ENCODE results near the gene E2F6.
A peak's percentile ranks its signal among the peaks of the same experiment; 100 is the strongest.

The E2F6 gene, protein sequence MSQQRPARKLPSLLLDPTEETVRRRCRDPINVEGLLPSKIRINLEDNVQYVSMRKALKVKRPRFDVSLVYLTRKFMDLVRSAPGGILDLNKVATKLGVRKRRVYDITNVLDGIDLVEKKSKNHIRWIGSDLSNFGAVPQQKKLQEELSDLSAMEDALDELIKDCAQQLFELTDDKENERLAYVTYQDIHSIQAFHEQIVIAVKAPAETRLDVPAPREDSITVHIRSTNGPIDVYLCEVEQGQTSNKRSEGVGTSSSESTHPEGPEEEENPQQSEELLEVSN

DNA sequence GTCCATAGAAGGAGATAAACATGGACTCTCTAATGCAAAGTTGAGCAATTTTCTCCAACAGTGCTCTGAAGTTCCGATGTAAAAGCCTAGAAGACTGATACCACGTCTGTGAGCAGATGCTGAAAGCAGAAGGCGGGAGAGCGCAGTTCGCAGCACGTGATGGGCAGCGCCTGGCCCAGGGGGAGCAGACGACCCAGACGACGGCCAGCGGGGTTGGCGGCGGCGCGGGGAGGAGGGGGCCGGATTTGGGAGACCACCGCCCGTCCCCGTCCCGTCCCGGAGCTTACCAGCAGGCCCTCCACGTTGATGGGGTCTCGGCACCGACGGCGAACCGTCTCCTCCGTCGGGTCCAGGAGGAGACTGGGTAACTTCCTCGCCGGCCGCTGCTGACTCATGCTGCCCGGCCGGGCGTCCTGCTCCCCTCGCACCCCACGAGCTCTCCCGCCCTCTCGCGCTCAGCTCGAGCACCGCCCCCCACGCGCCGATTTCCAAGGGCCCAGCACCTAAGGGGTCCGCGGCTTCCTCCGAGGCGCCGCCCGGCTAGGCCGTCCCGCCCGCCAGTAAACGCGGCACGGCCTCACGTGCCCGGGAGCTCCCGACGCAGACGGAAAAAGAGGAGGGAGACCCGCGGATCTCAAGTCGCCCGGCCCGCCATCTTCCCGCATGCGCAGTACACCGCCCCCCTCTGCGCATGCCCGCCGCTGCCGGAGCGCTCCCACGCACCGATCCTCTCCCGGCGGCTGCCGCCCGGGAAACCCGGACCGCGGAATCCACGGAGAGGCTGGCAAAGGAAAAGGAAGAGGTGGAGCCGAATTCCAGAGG, at the start of gene E2F6:
Gene E2F6, minus strand, starts transcription at position 677 of the 822 bp plus-strand sequence. Its CDS starts 282 bp downstream, at position 395.
- H3K9me3 Mint-ChIP-seq: no peaks in the 10 kb centered on the region

DNA sequence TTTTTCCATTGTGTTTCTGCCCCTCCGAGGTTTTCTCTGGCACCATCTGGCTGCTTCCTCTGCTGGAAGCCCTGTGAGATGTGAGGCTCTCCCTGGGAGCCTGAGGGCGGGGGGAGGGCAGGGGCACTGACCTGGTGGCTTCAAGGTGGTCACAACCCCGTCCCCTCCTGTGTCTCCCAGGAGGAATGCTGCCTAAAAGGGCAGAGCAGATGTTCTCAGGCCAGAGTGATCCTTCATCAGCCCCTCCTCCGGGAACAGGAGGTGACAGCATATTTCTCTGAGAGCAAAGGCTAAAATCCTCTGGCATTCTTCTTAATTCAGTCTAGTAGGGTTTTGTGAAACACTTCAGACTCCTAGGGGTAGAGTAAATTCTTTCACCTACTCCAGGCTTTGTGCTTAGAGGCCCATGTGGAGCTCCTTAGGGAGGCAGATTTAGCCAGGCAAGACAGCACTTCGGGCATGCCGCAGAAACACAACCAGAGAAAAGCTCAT, 49.6 kb upstream of the E2F6 start:
- DNase-seq (ENCODE audit: low spot score in 2 of 2) (no peak), ATAC-seq (replicated peaks; ENCODE audit: extremely low read depth, poor library complexity, severe bottlenecking) (no peak)
- no peak overlapping the region for H3K4me3 Mint-ChIP-seq
- H3K27ac Mint-ChIP-seq (ENCODE audit: low read depth): no peak overlapping the region
- H3K9me3 Mint-ChIP-seq: peaks cover 3% of the 10 kb centered on the region
- H3K27me3 Mint-ChIP-seq: peaks cover 20% of the 10 kb centered on the region
- no peaks in the 10 kb centered on the region for H3K36me3 Mint-ChIP-seq (ENCODE audit: insufficient read depth)
- H3K4me1 Mint-ChIP-seq: no peaks in the 10 kb centered on the region

More for the DNA sequence above, at the start of gene E2F6:
- Mint-ChIP-seq H3K4me1 (peaks cover 48% of the 10 kb centered on the region), H3K27me3 (no peaks in the 10 kb centered on the region), H3K36me3 (ENCODE audit: insufficient read depth) (peaks cover 14% of the 10 kb centered on the region), H3K4me3 (peak within 1 kb of the TSS; percentile 95), H3K27ac (ENCODE audit: low read depth) (peak within 1 kb of the TSS; percentile 93)
- DNase-seq (ENCODE audit: low spot score in 2 of 2) (peak; percentile 67 to 80), ATAC-seq (replicated peaks; ENCODE audit: extremely low read depth, poor library complexity, severe bottlenecking) (peak; percentile 79)

DNA sequence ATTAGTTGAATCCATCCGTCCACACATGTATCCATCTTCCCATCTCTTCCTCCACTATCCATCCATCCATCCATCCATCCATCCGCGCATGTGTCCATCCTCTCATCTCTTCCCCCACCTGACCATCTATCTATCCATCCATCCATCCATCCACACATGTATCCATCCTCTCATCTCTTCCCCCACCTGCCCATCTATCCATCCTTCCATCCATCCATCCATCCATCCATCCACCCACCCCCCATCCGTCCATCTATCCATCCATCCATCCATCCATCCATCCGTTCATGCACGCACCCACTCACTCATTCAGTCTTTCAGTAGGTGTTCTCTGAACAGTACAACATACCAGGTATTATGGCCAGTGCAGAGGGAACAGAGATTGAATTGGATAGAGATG, 48.9 kb upstream of the E2F6 start:
- DNase-seq (ENCODE audit: low spot score in 2 of 2): no peak
- Mint-ChIP-seq H3K9me3 (no peaks in the 10 kb centered on the region), H3K4me3 (no peak overlapping the region), H3K36me3 (ENCODE audit: insufficient read depth) (no peaks in the 10 kb centered on the region), H3K27me3 (peaks cover 20% of the 10 kb centered on the region), H3K4me1 (no peaks in the 10 kb centered on the region), H3K27ac (ENCODE audit: low read depth) (no peak overlapping the region)
- no peak for ATAC-seq (replicated peaks; ENCODE audit: extremely low read depth, poor library complexity, severe bottlenecking)

DNA sequence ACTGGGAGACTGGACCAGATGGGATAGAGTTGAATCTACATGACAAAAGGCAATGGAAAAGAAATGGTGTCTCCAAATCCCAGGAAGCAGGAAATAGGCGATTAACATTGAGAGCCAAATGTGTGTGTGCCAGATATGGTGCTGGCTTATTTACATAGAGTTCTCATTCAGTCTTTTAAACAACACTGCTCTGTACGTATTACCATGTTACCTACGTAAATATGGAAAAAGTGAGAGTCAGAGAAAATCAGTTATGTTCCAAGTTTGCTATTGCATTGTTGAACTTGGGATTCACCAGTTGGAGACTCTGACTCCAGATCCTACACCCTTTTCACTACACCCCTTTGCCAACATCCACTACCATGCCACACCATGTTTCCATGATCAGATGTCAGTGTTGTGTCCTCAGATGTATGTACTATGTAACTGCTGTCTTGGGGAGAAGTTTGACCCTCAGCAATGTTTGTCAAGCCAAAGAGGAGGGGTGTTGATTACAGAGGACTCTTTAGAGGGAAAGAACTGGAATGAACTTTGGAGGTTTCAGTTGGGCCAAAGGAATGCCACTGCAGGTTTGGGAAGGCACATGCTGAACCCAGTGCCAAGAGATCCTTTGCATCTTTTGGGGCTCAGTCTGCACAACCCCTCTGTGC, 48.2 kb upstream of the E2F6 start:
- DNase-seq (ENCODE audit: low spot score in 2 of 2): no peak
- H3K27ac Mint-ChIP-seq (ENCODE audit: low read depth): no peak overlapping the region
- H3K4me1 Mint-ChIP-seq: no peaks in the 10 kb centered on the region
- H3K36me3 Mint-ChIP-seq (ENCODE audit: insufficient read depth): no peaks in the 10 kb centered on the region
- ATAC-seq (replicated peaks; ENCODE audit: extremely low read depth, poor library complexity, severe bottlenecking): no peak
- no peaks in the 10 kb centered on the region for H3K9me3 Mint-ChIP-seq
- no peak overlapping the region for H3K4me3 Mint-ChIP-seq
- peaks cover 20% of the 10 kb centered on the region for H3K27me3 Mint-ChIP-seq

DNA sequence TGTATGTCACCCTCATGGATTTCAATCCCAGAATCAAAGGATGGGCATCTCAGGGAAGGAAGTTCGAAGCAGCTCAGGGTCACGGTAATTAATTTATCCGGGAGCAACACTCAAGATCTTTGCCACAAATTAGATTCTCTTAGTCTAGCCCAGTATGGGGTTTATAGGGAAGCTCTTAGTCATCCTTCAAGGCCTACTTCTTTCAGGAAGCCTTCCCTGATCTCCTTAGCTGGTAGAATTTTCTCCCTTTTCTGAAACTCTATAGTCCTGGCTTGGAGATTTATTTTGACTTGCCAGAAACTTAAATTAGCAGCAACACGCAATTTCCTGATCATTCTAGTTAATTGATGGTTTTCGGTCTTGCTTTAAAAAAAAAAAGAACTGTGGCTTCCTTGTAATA, 47.4 kb upstream of the E2F6 start:
- Mint-ChIP-seq H3K4me3 (no peak overlapping the region), H3K27me3 (peaks cover 20% of the 10 kb centered on the region), H3K27ac (ENCODE audit: low read depth) (no peak overlapping the region), H3K4me1 (no peaks in the 10 kb centered on the region), H3K9me3 (no peaks in the 10 kb centered on the region), H3K36me3 (ENCODE audit: insufficient read depth) (no peaks in the 10 kb centered on the region)
- DNase-seq (ENCODE audit: low spot score in 2 of 2): no peak
- ATAC-seq (replicated peaks; ENCODE audit: extremely low read depth, poor library complexity, severe bottlenecking): no peak

DNA sequence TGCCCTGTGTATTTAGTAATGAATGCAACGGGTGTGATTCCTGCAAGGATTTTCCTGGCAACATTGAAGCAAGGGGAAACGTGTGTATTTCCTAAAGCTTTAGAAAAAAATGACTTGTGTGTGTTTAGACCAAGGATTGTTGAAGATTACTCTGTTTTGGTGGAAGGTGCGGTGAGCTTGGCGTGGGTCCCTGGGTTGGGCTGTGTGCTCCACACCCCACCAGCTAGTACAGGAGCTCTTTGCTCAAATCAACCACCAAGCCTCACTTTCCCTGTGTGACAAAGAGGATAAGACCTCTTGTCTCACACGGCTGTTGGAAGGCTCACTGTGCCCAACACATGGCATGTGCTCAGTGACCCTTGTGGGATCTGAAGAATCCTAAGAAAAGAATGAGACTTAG, 46.5 kb upstream of the E2F6 start:
- no peaks in the 10 kb centered on the region for H3K9me3 Mint-ChIP-seq
- no peak for DNase-seq (ENCODE audit: low spot score in 2 of 2)
- H3K36me3 Mint-ChIP-seq (ENCODE audit: insufficient read depth): no peaks in the 10 kb centered on the region
- H3K4me1 Mint-ChIP-seq: no peaks in the 10 kb centered on the region
- ATAC-seq (replicated peaks; ENCODE audit: extremely low read depth, poor library complexity, severe bottlenecking): no peak
- H3K4me3 Mint-ChIP-seq: no peak overlapping the region
- H3K27ac Mint-ChIP-seq (ENCODE audit: low read depth): no peak overlapping the region
- peaks cover 20% of the 10 kb centered on the region for H3K27me3 Mint-ChIP-seq

DNA sequence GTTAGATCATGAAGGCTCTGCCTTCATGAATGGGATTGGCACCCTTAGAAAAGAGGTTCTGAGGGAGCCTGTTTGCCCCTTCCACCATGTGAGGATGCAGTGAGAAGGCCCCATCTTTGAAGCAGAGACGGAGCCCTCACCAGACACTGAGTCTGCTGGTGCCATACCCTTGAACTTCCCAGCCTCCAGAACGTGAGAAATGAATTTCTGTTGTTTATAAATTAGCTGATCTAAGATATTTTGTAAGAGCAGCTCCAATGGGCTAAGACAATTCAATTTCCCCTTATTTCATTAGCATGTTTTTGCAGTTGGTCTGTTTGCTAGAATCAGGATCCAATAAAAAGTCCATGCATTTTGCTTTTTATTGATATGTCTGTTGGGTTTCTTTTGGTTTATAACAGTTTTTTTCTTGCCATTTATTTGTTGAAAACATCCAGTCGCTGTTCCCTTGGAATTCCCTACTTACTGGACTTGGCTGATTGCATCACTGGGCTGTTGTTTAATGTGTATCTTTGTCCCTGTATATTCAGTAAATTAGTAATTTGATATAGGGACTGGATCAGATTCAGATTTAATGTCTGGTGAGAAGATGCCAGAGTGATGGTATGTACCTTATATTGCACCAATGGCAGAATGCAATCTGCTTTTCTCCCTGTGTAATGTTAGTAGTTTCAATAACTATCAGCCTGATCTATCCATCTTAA, 43.8 kb upstream of the E2F6 start:
- no peaks in the 10 kb centered on the region for H3K36me3 Mint-ChIP-seq (ENCODE audit: insufficient read depth)
- ATAC-seq (replicated peaks; ENCODE audit: extremely low read depth, poor library complexity, severe bottlenecking) (no peak), DNase-seq (ENCODE audit: low spot score in 2 of 2) (no peak)
- H3K27ac Mint-ChIP-seq (ENCODE audit: low read depth): no peak overlapping the region
- peaks cover 19% of the 10 kb centered on the region for H3K27me3 Mint-ChIP-seq
- no peak overlapping the region for H3K4me3 Mint-ChIP-seq
- H3K9me3 Mint-ChIP-seq: no peaks in the 10 kb centered on the region
- H3K4me1 Mint-ChIP-seq: no peaks in the 10 kb centered on the region

DNA sequence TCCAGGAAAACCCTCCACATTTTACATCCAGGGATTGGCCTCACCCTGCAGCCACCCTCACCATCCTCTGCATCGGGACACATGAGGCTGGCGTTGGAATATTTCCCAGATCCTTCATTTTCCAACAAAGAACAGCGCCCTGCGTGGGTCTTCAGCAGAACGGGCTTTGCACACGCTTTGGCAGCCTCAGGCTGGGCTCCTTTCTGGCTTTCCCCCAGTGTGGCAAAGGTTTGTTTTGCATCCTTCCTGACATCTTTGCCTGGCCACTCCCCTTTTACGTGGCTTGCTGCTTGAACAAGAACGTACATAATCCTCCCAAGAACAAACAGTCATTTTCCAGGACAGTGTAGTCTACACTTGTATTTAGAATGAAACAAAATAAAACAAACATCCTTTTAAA, 42.3 kb upstream of the E2F6 start:
- H3K27ac Mint-ChIP-seq (ENCODE audit: low read depth): no peak overlapping the region
- DNase-seq (ENCODE audit: low spot score in 2 of 2) (no peak), ATAC-seq (replicated peaks; ENCODE audit: extremely low read depth, poor library complexity, severe bottlenecking) (no peak)
- H3K27me3 Mint-ChIP-seq: peaks cover 19% of the 10 kb centered on the region
- no peaks in the 10 kb centered on the region for H3K4me1 Mint-ChIP-seq
- no peak overlapping the region for H3K4me3 Mint-ChIP-seq
- H3K9me3 Mint-ChIP-seq: no peaks in the 10 kb centered on the region
- H3K36me3 Mint-ChIP-seq (ENCODE audit: insufficient read depth): no peaks in the 10 kb centered on the region

DNA sequence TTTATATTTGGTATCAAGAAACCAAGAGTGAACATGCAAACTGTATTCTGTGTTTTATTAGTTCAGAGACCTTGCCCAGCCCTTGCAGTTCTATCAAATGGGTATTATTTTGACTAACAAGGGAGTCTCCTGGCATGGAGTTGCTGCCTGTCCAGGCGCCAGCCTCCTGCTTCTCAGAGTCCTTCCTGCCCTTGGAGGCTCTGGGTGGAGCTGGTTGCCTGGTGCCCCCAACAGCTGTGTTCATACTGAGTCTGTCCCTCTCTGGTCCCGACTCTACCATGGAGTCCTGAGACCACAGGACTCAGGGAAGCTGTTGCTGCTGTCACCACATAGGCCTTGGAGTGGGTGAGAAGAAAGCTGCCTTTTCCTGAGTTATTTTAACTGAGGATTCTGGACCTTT, 41.6 kb upstream of the E2F6 start:
- H3K36me3 Mint-ChIP-seq (ENCODE audit: insufficient read depth): no peaks in the 10 kb centered on the region
- H3K9me3 Mint-ChIP-seq: no peaks in the 10 kb centered on the region
- DNase-seq (ENCODE audit: low spot score in 2 of 2): no peak
- peaks cover 15% of the 10 kb centered on the region for H3K27me3 Mint-ChIP-seq
- no peaks in the 10 kb centered on the region for H3K4me1 Mint-ChIP-seq
- no peak overlapping the region for H3K27ac Mint-ChIP-seq (ENCODE audit: low read depth)
- no peak overlapping the region for H3K4me3 Mint-ChIP-seq
- ATAC-seq (replicated peaks; ENCODE audit: extremely low read depth, poor library complexity, severe bottlenecking): no peak

DNA sequence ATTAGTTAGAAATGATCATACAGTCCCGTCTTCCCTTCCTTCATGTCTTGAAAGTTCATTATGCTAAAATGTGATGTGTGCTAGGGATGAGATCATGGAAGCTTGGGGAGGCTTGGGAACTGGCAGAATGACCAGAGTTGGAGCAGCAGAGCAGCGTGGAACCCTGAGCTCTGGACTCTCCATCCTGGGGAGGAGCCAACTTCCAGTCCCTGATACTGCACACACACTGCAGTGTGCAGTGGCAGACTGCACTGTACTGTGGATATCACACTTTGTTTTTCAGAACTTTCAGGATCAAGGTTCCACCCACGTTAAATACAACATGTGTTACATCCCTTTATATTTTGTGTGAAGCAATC, 40.6 kb upstream of the E2F6 start:
- H3K4me1 Mint-ChIP-seq: no peaks in the 10 kb centered on the region
- DNase-seq (ENCODE audit: low spot score in 2 of 2) (no peak), ATAC-seq (replicated peaks; ENCODE audit: extremely low read depth, poor library complexity, severe bottlenecking) (no peak)
- no peak overlapping the region for H3K27ac Mint-ChIP-seq (ENCODE audit: low read depth)
- H3K9me3 Mint-ChIP-seq: no peaks in the 10 kb centered on the region
- peaks cover 9% of the 10 kb centered on the region for H3K27me3 Mint-ChIP-seq
- no peak overlapping the region for H3K4me3 Mint-ChIP-seq
- H3K36me3 Mint-ChIP-seq (ENCODE audit: insufficient read depth): no peaks in the 10 kb centered on the region

DNA sequence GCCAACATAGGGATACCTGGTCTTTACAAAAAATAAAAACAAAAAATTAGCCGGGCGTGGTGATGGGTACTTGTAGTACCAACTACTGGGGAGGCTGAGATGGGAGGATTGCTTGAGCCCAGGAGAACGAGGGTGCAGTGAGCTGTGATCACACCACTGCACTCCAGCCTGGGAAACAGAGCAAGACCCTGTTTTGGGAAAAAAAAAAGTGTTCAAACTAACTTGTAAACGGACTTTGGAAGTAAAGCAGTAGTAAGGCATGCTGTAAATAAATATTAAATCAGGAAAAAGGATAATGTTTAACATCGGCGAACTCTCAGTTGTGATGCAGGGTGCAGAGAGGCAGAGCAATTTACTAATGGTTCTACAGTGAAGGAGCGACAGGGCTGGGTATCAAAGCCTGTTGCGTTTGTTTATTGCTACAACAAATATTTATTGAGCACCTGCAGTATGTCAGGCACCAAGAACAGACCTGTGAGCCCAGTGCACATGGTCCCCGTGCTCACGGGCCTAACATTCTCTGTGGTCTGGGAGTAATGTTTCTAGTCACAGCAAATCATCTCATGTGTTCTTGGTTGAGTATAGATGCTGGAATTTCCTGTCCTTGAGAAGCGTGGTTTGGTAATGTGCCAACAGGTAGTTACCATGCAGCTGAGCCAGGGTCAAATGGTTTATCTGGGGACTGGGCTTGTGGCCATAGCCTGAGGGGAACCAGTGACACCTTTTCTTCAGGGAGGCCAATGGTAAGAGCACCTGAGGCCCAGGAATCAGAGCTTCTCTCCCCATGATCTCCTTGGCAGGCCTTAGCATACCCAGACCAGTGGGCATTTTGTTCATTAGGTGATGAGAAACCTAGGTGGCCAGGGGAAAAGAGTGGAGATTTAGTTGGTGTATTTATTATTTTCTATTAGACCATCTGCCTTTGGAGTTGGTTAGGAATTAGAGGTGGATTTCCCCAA, 40.0 kb upstream of the E2F6 start:
- no peaks in the 10 kb centered on the region for H3K9me3 Mint-ChIP-seq
- no peak overlapping the region for H3K27ac Mint-ChIP-seq (ENCODE audit: low read depth)
- ATAC-seq (replicated peaks; ENCODE audit: extremely low read depth, poor library complexity, severe bottlenecking): no peak
- H3K4me1 Mint-ChIP-seq: no peaks in the 10 kb centered on the region
- H3K4me3 Mint-ChIP-seq: no peak overlapping the region
- H3K27me3 Mint-ChIP-seq: peaks cover 9% of the 10 kb centered on the region
- DNase-seq (ENCODE audit: low spot score in 2 of 2): no peak
- no peaks in the 10 kb centered on the region for H3K36me3 Mint-ChIP-seq (ENCODE audit: insufficient read depth)

Measured in central memory CD8-positive, alpha-beta T cell (primary cell).